Measurements from ENCODE around the gene HDAC4. TPM values are rescaled to one million over a fixed set of nuclear protein-coding genes. Genes with fewer than 3 reads are reported as not detected.

HDAC4 gene
- total and polyA plus RNA-seq, 10 of the 15 experiments (the other 5 are each of a cell fraction or from before 2014, with no cell fraction given): 0.22 to 15.7 (median 4.8) TPM

DNA sequence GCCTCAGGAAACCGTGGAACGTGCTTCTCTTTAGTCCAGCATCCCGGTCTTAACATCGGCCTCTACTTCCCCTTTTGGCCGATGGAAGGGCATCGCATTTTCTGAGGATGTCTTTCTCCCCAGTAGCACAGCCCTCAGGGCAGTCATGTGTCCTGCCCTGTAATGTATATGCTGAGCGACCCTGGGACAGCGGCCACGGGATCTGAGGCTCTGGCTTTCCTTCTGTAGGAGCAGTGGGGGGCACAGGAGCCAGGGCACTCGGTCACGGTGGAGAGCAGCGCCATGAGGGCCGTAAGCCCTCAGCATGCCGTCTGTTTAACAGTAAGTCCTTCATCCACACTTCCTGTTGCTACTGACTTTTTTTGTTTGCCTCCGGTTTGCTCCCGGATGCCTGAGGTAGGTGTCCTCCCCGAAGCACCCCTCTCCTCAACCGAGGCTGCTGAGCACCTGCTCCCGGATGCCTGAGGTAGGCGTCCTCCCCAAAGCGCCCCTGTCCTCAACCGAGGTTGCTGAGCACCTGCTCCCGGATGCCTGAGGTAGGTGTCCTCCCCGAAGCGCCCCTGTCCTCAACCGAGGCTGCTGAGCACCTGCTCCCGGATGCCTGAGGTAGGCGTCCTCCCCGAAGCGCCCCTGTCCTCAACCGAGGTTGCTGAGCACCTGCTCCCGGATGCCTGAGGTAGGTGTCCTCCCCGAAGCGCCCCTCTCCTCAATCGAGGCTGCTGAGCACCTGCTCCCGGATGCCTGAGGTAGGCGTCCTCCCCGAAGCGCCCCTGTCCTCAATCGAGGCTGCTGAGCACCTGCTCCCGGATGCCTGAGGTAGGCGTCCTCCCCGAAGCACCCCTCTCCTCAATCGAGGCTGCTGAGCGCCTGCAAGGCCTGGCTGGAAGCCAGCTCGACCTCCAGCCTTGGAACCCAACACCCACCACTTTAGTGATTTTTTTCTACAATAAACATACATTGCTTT is 169.3 kb downstream of the HDAC4 start (continued):
- TF ChIP-seq, protein P1, sequence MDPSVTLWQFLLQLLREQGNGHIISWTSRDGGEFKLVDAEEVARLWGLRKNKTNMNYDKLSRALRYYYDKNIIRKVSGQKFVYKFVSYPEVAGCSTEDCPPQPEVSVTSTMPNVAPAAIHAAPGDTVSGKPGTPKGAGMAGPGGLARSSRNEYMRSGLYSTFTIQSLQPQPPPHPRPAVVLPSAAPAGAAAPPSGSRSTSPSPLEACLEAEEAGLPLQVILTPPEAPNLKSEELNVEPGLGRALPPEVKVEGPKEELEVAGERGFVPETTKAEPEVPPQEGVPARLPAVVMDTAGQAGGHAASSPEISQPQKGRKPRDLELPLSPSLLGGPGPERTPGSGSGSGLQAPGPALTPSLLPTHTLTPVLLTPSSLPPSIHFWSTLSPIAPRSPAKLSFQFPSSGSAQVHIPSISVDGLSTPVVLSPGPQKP (IDR thresholded peaks at IDR 0.05; ENCODE audit: low read depth, low read length): no peak
- TF ChIP-seq GATAD2B (conservative IDR thresholded peaks at IDR 0.05; ENCODE audit: low read depth): no peak
- TF ChIP-seq MXI1 (IDR thresholded peaks at IDR 0.05; ENCODE audit: low read depth, low read length): no peak
- no peak for TF ChIP-seq ZBTB4 (CRISPR knock-in tag; IDR thresholded peaks at IDR 0.05)
- no peak for TF ChIP-seq LARP7 (IDR thresholded peaks at IDR 0.05)

All from GM12878 (cell line).